ENCODE results near the gene PPP2R5E.

Gene PPP2R5E

DNA sequence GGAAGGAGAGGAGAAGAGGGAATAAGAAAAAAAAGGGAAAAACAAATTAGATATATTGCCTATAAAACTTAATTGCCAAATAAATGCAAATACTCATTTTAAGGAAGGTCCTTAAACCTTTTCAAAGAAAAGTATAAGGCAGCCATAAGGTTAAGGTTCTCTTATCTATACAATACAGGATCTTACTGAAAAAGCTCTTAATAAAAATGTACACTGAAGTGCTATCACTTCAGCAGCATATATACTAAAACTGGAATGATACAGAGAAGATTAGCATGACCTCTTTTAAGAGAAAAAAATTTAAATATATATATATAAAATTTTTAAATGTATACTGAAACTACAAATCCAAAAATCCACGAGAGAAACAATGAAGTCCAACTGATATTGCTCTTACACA lies 65.6 kb downstream of the PPP2R5E start:
- H3K4me3 ChIP-seq (ENCODE audit: low read depth, low read length), result no peak overlapping the region
- TF ChIP-seq MYC (IDR thresholded peaks at IDR 0.05; ENCODE audit: low read depth, low read length) (no peak), MAX (IDR thresholded peaks at IDR 0.05; ENCODE audit: low read depth, low read length) (no peak), POLR2A (IDR thresholded peaks at IDR 0.05; ENCODE audit: extremely low read depth, insufficient read length) (no peak)
- TF ChIP-seq, protein P1, sequence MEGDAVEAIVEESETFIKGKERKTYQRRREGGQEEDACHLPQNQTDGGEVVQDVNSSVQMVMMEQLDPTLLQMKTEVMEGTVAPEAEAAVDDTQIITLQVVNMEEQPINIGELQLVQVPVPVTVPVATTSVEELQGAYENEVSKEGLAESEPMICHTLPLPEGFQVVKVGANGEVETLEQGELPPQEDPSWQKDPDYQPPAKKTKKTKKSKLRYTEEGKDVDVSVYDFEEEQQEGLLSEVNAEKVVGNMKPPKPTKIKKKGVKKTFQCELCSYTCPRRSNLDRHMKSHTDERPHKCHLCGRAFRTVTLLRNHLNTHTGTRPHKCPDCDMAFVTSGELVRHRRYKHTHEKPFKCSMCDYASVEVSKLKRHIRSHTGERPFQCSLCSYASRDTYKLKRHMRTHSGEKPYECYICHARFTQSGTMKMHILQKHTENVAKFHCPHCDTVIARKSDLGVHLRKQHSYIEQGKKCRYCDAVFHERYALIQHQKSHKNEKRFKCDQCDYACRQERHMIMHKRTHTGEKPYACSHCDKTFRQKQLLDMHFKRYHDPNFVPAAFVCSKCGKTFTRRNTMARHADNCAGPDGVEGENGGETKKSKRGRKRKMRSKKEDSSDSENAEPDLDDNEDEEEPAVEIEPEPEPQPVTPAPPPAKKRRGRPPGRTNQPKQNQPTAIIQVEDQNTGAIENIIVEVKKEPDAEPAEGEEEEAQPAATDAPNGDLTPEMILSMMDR (IDR thresholded peaks at IDR 0.05; ENCODE audit: low read depth, low read length), result no peak
- no peak for DNase-seq (ENCODE audit: low read depth)

DNA sequence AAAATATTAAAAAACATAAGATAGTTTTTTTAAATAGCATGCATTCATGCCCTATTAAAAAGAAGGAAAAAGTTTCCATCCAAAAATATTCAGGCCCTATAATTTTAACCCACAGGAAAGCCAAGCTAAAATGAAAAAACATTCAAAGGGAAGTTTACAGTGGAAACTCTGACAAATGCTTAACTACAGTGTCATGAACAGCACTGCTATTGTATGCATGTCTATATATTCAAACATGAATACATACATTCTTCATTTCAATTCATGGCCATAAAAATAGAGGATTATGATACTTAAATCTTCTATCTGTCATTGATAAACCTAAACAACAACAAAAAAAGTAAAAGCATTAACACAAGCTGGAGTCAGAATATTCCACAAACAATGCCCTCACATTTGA lies 67.4 kb downstream of the PPP2R5E start:
- TF ChIP-seq POLR2A (IDR thresholded peaks at IDR 0.05; ENCODE audit: extremely low read depth, insufficient read length), result no peak
- no peak for TF ChIP-seq MAX (IDR thresholded peaks at IDR 0.05; ENCODE audit: low read depth, low read length)
- TF ChIP-seq, protein P1 (IDR thresholded peaks at IDR 0.05; ENCODE audit: low read depth, low read length), result no peak
- H3K4me3 ChIP-seq (ENCODE audit: low read depth, low read length), result no peak overlapping the region
- DNase-seq (ENCODE audit: low read depth), result no peak

DNA sequence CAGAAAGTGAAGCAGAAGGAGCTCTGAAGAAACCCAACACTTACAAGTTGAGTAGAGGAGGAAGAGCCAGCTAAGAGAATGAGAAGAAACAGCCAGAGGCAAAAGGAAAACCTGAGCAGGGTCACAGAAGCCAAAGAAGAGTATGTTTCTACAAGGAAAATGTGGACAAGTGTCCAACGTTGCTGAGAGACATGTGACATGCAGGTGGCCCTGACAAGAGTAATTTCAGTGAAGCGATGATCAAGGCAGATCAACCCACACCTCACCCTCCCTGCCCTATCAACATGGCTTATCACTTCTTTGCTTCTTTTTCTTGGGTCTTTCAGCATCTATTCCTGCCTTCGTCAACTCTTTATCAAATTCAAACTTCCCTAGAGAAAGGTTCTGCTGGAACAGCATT lies 68.3 kb downstream of the PPP2R5E start:
- no peak for DNase-seq (ENCODE audit: low read depth)
- H3K4me3 ChIP-seq (ENCODE audit: low read depth, low read length), result no peak overlapping the region
- TF ChIP-seq MAX (IDR thresholded peaks at IDR 0.05; ENCODE audit: low read depth, low read length) (no peak), POLR2A (IDR thresholded peaks at IDR 0.05; ENCODE audit: extremely low read depth, insufficient read length) (no peak), MYC (IDR thresholded peaks at IDR 0.05; ENCODE audit: low read depth, low read length) (no peak)
- TF ChIP-seq, protein P1 (IDR thresholded peaks at IDR 0.05; ENCODE audit: low read depth, low read length), result no peak

GRCh38 chr14:63474111-63474510 lies 69.1 kb downstream of the PPP2R5E start:
- TF ChIP-seq MAX (IDR thresholded peaks at IDR 0.05; ENCODE audit: low read depth, low read length) (no peak), MYC (IDR thresholded peaks at IDR 0.05; ENCODE audit: low read depth, low read length) (no peak), POLR2A (IDR thresholded peaks at IDR 0.05; ENCODE audit: extremely low read depth, insufficient read length) (no peak)
- TF ChIP-seq, protein P1 (IDR thresholded peaks at IDR 0.05; ENCODE audit: low read depth, low read length), result no peak
- no peak overlapping the region for H3K4me3 ChIP-seq (ENCODE audit: low read depth, low read length)
- no peak for DNase-seq (ENCODE audit: low read depth)

DNA sequence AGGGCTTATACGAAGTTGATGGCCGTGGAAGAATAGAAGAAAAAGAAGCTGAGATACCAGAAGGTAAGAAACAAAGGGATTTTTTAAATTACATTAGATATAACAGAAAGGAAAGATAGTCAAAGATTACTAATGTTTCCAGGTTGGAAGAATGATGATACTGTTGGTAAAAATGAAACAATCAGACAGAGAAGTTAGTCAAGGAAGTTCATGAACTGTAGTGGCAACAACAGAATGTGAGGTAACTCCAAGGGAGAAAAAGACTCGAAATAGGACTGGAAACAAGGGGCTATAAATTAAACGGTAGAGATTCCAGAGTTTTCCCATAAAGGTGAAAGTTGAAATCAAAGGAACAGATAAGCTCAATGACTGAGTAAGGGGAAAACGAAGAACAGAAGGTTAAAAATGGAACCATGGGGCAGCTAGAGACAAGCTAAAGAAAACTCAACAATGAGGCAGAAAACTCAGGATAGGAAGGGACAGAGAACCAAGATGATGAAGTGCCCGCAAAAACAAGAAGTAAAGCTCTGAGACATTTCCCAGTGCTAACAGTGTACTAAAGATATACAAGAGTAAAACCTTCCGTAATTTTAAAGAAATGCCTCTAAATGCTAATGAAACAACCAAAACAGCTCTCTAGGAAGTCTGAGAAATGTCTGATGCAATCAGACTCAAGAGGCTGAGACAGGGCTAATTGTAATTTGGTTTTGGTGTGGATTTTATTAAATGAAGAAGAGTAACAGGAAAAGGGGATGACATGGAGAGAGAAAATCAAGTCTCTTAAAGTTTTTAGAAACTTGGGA lies 70.0 kb downstream of the PPP2R5E start:
- no peak for DNase-seq (ENCODE audit: low read depth)
- no peak overlapping the region for H3K4me3 ChIP-seq (ENCODE audit: low read depth, low read length)
- TF ChIP-seq, protein P1 (IDR thresholded peaks at IDR 0.05; ENCODE audit: low read depth, low read length), result no peak
- TF ChIP-seq POLR2A (IDR thresholded peaks at IDR 0.05; ENCODE audit: extremely low read depth, insufficient read length) (no peak), MYC (IDR thresholded peaks at IDR 0.05; ENCODE audit: low read depth, low read length) (no peak), MAX (IDR thresholded peaks at IDR 0.05; ENCODE audit: low read depth, low read length) (no peak)

Data from NB4 (cell line).